ENCODE measurements around the gene RPL27. TPM values are rescaled to one million over a fixed set of nuclear protein-coding genes. Genes with fewer than 3 reads are reported as not detected.

The RPL27 gene
- total RNA-seq, 4 donors from 2014 or later, result 775 to 1,810 (median 1,289) TPM

GRCh38 chr17:43010667-43011308 lies 12.6 kb downstream of the RPL27 start:
- Histone ChIP-seq H3K9me3 (no peaks in the 10 kb centered on the region), H3K36me3 (peaks cover 2 to 40% (median 14%) of the 10 kb centered on the region in 3 donors), H3K4me1 (peaks cover 9 to 87% (median 30%) of the 10 kb centered on the region in 3 donors), H3K4me3 (no peak overlapping the region), H3K27me3 (no peaks in the 10 kb centered on the region), H3K27ac (peak overlapping the region in 1 of 4 donors; percentile 27)
- WGBS, 2 donors, result 87 to 92% methylated on average over 3 to 5 of the region's 5 CpGs
- TF ChIP-seq POLR2A (IDR thresholded peaks at IDR 0.05), result no peak
- TF ChIP-seq, protein P1, sequence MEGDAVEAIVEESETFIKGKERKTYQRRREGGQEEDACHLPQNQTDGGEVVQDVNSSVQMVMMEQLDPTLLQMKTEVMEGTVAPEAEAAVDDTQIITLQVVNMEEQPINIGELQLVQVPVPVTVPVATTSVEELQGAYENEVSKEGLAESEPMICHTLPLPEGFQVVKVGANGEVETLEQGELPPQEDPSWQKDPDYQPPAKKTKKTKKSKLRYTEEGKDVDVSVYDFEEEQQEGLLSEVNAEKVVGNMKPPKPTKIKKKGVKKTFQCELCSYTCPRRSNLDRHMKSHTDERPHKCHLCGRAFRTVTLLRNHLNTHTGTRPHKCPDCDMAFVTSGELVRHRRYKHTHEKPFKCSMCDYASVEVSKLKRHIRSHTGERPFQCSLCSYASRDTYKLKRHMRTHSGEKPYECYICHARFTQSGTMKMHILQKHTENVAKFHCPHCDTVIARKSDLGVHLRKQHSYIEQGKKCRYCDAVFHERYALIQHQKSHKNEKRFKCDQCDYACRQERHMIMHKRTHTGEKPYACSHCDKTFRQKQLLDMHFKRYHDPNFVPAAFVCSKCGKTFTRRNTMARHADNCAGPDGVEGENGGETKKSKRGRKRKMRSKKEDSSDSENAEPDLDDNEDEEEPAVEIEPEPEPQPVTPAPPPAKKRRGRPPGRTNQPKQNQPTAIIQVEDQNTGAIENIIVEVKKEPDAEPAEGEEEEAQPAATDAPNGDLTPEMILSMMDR (IDR thresholded peaks at IDR 0.05), result no peak
- intact Hi-C loops (cut with DNase I), result no loop called here
- no peak for DNase-seq

DNA sequence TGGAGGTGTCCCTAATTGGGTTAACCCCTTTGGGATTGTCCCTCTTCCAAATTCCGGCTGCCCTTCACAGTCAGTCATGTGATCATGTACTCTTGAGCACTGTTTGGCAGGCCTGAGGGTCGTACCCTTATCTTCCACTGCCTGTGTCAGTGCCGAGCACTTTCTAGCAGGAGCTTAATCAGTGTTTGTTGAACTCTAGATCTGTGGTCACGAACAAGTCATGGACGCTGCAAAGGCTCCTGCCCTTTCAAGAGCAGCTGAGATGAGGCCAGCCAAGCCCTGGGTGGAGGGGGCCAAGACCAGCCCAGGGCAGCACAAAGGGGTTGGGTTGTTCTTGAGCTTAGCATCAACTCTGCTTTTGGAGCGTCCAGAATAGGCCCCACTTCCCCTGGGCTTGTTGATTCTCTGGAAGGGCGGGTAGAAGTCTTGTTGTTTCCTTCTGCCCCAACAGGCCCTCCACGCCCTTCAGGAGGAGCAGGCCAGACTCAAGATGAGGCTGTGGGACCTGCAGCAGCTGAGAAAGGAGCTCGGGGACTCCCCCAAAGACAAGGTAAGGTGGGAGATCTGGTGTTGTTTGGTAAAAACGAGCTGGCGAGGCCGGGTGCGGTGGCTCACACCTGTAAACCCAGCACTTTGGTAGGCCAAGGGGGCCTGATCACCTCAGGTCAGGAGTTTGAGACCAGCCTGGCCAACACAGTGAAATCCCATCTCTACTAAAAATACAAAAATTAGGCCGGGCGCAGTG lies 13.7 kb downstream of the RPL27 start:
- intact Hi-C loops (cut with DNase I), result no loop called here
- H3K4me3 ChIP-seq, result no peak overlapping the region
- H3K27me3 ChIP-seq, result no peaks in the 10 kb centered on the region
- no peak for DNase-seq
- no peaks in the 10 kb centered on the region for H3K9me3 ChIP-seq
- no peak for TF ChIP-seq POLR2A (IDR thresholded peaks at IDR 0.05)
- TF ChIP-seq, protein P1 (IDR thresholded peaks at IDR 0.05), result no peak
- H3K27ac ChIP-seq, result peak overlapping the region in 3 of 4 donors; percentile 5 to 27 (median 25)
- peaks cover 7 to 86% (median 32%) of the 10 kb centered on the region in 3 donors for H3K4me1 ChIP-seq
- 71 to 79% methylated on average over 6 to 9 of the region's 15 CpGs for WGBS, 2 donors
- H3K36me3 ChIP-seq, result peaks cover 7 to 52% (median 19%) of the 10 kb centered on the region in 3 donors

DNA sequence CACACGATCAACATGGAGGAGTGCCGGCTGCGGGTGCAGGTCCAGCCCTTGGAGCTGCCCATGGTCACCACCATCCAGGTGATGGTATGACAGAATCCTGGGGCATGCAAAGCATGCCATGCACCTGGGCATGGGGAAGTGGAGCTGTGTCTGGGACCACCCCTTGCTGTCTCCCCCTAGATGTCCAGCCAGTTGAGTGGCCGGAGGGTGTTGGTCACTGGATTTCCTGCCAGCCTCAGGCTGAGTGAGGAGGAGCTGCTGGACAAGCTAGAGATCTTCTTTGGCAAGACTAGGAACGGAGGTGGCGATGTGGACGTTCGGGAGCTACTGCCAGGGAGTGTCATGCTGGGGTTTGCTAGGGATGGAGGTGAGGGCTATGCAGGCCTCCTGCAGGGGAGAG lies 15.1 kb downstream of the RPL27 start:
- intact Hi-C loops (cut with DNase I), result no loop called here
- H3K36me3 ChIP-seq, result peaks cover 7 to 64% (median 19%) of the 10 kb centered on the region in 3 donors
- no peak overlapping the region for H3K4me3 ChIP-seq
- H3K4me1 ChIP-seq, result peaks cover 7 to 79% (median 26%) of the 10 kb centered on the region in 3 donors
- no peak for DNase-seq
- TF ChIP-seq, protein P1 (IDR thresholded peaks at IDR 0.05), result no peak
- no peak for TF ChIP-seq POLR2A (IDR thresholded peaks at IDR 0.05)
- H3K9me3 ChIP-seq, result no peaks in the 10 kb centered on the region
- H3K27ac ChIP-seq, result peak overlapping the region in 2 of 4 donors; percentile 27 to 86
- H3K27me3 ChIP-seq, result no peaks in the 10 kb centered on the region
- 79 to 88% methylated on average over 4 to 8 of the region's 8 CpGs for WGBS, 2 donors

DNA sequence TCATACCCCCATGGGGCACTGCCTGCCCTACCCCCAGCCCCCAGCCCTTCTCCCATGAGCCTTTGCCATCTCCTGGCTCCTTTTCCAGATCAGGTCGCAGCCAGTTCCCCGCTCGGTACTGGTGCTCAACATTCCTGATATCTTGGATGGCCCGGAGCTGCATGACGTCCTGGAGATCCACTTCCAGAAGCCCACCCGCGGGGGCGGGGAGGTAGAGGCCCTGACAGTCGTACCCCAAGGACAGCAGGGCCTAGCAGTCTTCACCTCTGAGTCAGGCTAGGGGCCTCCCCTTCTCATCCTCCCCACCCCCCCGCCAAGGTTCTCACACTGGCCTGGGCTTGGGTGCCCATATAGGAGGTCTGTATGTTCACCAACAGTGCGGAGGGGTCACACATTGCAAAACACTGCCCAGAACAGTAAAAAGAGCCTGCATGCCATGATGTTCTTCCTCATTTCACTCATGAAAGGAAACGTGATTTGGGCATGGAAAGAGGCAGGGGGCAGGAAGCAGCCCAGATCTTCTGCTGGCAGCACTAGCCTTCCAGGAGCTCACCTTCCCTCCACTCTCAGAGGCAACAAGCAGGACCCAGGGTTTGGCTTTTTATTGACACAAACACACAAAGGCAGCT lies 15.9 kb downstream of the RPL27 start:
- Histone ChIP-seq H3K9me3 (no peaks in the 10 kb centered on the region), H3K36me3 (peaks cover 7 to 67% (median 19%) of the 10 kb centered on the region in 3 donors), H3K27me3 (no peaks in the 10 kb centered on the region), H3K4me1 (peaks cover 7 to 81% (median 33%) of the 10 kb centered on the region in 3 donors), H3K27ac (peak overlapping the region; percentile 26 to 86 (median 57)), H3K4me3 (no peak overlapping the region)
- no peak for DNase-seq
- intact Hi-C loops (cut with DNase I), result no loop called here
- WGBS, 2 donors, result 81 to 85% methylated on average over 4 to 12 of the region's 12 CpGs
- TF ChIP-seq POLR2A (IDR thresholded peaks at IDR 0.05), result no peak
- TF ChIP-seq, protein P1 (IDR thresholded peaks at IDR 0.05), result no peak

Measured in esophagus squamous epithelium (tissue), 5 donors.